Bronchial epithelial cell (primary cell): Measurements from ENCODE around the gene TAS1R3. TPM values are rescaled to one million over a fixed set of nuclear protein-coding genes. Genes with fewer than 3 reads are reported as not detected.

Source experiments
- DNase-seq: peaks from one replicate; pipeline ENCODE4 v3.0.0-alpha.2; 2010; ENCODE audit warnings: low read depth
- FAIRE-seq: peaks from 2 replicates; lab custom pipeline; 2011; peaks lifted over from hg19 to GRCh38; lab: Jason Lieb, UNC
- H3K27me3 ChIP-seq: 2 replicates; pipeline ENCODE4 v1.5.1; 2011; ENCODE audit warnings: low read length; ENCODE audit not compliant: control insufficient read depth, insufficient read depth
- H3K36me3 ChIP-seq: 2 replicates; pipeline ENCODE4 v1.5.1; 2011; ENCODE audit warnings: low read length; ENCODE audit not compliant: control insufficient read depth, insufficient read depth
- H3K4me3 ChIP-seq: 2 replicates; pipeline ENCODE4 v1.5.1; 2011; ENCODE audit warnings: mild to moderate bottlenecking, low read depth, low read length, control low read depth
- total RNA-seq: library from RNA; depleted of rRNA; stranded (reverse); fragments of >200 nt; gene quantifications from 2 replicates; pipeline ENCODE4 v1.2.1, GENCODE V29; 2014
- TF ChIP-seq, protein P1 (sequence below): IDR thresholded peaks from 2 replicates; pipeline ENCODE4 v1.5.1; 2011; ENCODE audit warnings: mild to moderate bottlenecking, moderate library complexity, low read length, control low read depth, inconsistent platforms; ENCODE audit not compliant: insufficient read depth, severe bottlenecking

The TAS1R3 gene
- total RNA-seq, 1 donor from 2014 or later = 0.26 TPM

DNA sequence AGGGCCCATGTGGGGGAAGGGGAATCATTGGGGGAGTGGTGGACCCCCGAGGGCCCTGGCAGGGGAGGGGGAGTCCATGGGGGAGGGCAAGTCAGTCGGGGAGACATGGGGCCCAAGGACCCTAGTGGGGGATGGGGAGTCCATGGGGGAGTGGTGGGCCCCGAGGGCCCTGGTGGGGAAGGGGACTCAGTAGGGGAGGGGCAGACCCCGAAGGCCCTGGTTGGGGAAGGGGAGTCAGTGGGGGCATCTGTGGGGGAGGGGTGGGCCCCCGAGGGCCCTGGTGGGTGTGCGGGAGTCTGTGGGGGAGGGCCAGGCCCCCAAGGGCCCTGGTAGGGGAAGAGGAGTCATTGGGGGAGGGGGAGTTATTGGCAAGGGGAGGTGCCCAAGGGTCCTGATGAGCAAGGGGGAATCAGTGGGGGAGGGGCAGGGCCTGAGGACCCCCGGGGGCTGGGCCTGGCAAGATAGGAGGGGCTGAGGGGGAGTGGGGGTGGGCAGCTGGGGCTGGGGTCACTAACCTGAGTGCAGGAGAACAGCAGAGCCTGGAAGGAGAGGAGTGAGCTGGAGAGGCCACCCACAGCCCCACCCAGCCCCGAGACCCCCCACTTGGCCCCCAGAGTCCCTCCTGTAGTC is 25.2 kb downstream of the TAS1R3 start:
- TF ChIP-seq, protein P1, sequence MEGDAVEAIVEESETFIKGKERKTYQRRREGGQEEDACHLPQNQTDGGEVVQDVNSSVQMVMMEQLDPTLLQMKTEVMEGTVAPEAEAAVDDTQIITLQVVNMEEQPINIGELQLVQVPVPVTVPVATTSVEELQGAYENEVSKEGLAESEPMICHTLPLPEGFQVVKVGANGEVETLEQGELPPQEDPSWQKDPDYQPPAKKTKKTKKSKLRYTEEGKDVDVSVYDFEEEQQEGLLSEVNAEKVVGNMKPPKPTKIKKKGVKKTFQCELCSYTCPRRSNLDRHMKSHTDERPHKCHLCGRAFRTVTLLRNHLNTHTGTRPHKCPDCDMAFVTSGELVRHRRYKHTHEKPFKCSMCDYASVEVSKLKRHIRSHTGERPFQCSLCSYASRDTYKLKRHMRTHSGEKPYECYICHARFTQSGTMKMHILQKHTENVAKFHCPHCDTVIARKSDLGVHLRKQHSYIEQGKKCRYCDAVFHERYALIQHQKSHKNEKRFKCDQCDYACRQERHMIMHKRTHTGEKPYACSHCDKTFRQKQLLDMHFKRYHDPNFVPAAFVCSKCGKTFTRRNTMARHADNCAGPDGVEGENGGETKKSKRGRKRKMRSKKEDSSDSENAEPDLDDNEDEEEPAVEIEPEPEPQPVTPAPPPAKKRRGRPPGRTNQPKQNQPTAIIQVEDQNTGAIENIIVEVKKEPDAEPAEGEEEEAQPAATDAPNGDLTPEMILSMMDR = no peak
- no peak overlapping the region for H3K4me3 ChIP-seq
- DNase-seq = no peak
- H3K27me3 ChIP-seq = no peaks in the 10 kb centered on the region
- no peaks in the 10 kb centered on the region for H3K36me3 ChIP-seq
- no peak for FAIRE-seq

GRCh38 chr1:1356796-1357401 is 25.8 kb downstream of the TAS1R3 start:
- Histone ChIP-seq H3K4me3 (no peak overlapping the region), H3K27me3 (no peaks in the 10 kb centered on the region), H3K36me3 (no peaks in the 10 kb centered on the region)
- DNase-seq (no peak), FAIRE-seq (no peak)
- TF ChIP-seq, protein P1 = no peak

- FAIRE-seq = no peak
- TF ChIP-seq, protein P1 = no peak
- H3K36me3 ChIP-seq = no peaks in the 10 kb centered on the region
- no peak for DNase-seq
- H3K27me3 ChIP-seq = no peaks in the 10 kb centered on the region
- no peak overlapping the region for H3K4me3 ChIP-seq
Measured at GRCh38 chr1:1357871-1358432, 26.9 kb downstream of the TAS1R3 start.

- TF ChIP-seq, protein P1 = no peak
- FAIRE-seq (no peak), DNase-seq (no peak)
- Histone ChIP-seq H3K4me3 (no peak within 1 kb of the TSS), H3K36me3 (no peaks in the 10 kb centered on the region), H3K27me3 (no peaks in the 10 kb centered on the region)
Measured at GRCh38 chr1:1358433-1359271, 27.6 kb downstream of the TAS1R3 start, which contains the start of gene MXRA8. TSS of gene MXRA8 (minus strand) at chr1:1358555. CDS start at chr1:1358504, 51 bp downstream.

- DNase-seq (no peak), FAIRE-seq (no peak)
- Histone ChIP-seq H3K4me3 (no peak overlapping the region), H3K36me3 (no peaks in the 10 kb centered on the region), H3K27me3 (no peaks in the 10 kb centered on the region)
- TF ChIP-seq, protein P1 = no peak
Measured at GRCh38 chr1:1359308-1359663, 28.2 kb downstream of the TAS1R3 start.
